ENCODE results near the gene COL5A3.
A peak's percentile ranks its signal among the peaks of the same experiment; 100 is the strongest.

The COL5A3 gene

GRCh38 chr19:10011974-10012373 is 1.7 kb upstream of the COL5A3 start:
- FAIRE-seq (no peak), DNase-seq (ENCODE audit: insufficient read length, low spot score) (no peak)

- DNase-seq (ENCODE audit: insufficient read length, low spot score): no peak
- FAIRE-seq: no peak
These were observed 635 bp upstream of the COL5A3 start for GRCh38 chr19:10010939-10011338.

DNA sequence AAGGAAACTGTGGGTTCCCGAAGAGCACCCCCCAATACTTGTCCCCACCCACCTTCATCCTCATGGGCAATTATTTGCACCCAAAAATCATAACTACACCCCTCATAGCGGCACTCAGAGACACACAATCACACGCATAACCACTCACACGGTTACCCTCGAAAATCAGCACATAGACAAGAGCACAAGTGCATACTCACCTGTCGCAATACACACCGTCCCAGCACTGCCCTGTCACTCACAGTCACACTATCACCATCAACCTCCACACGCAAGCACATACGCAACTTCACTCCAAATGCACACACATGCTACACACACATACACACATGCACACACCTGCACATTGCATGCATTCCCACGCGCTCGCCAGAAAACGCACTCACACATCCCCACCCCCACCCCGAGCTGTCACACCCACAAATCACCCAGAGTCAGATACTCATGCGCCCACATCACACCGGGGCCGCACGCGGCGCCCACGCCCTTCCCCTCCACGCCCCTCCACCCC is 535 bp downstream of the COL5A3 start:
- FAIRE-seq (no peak), DNase-seq (ENCODE audit: insufficient read length, low spot score) (no peak)

- DNase-seq (ENCODE audit: insufficient read length, low spot score) (no peak), FAIRE-seq (no peak)
These were observed 2.0 kb downstream of the COL5A3 start for GRCh38 chr19:10008184-10008765.

DNA sequence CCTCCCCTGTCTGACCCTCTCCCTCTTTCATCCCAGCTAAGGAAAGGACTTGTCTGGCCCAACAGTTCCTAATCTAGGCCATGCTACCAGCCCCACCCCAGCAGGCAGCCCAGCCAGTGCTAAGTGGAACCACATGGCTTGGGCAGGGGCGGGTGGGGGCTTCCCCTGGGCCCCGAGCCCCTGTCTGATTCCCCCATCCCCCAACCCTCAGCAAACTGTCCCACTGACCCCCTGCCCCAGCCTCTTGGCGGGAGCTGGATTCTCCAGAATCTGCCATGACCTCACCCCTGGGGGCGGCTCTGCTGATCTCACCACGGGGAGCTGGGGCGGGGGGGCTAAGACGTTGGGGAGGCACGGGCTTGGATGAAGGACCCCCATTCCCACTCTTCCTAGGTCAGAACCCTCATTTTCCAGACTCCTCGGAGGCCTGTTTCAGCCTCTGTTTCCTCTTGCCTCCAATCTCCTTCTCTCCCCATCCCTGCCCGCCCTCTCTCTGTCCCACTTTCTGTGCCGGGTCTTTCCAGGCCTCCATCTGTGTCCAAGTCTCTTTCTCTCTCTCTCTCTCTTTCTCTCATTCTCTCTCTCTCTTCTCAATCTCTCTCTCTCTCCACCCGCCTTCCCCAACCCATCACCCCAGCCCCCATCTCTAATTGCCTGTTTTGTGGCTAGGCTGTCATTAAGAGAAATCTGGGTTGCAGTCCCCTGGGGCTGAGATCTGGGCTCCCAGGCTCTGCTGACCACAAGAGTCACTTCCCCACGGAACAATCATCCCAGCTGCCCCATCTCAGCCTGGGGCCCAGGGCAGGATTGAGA is 2.7 kb downstream of the COL5A3 start:
- no peak for DNase-seq (ENCODE audit: insufficient read length, low spot score)
- no peak for FAIRE-seq

- FAIRE-seq (no peak), DNase-seq (ENCODE audit: insufficient read length, low spot score) (no peak)
These were observed 3.5 kb downstream of the COL5A3 start for GRCh38 chr19:10006752-10007323.

- FAIRE-seq (no peak), DNase-seq (ENCODE audit: insufficient read length, low spot score) (no peak)
These were observed 4.0 kb downstream of the COL5A3 start for GRCh38 chr19:10006335-10006708.

- FAIRE-seq (no peak), DNase-seq (ENCODE audit: insufficient read length, low spot score) (no peak)
These were observed 4.5 kb downstream of the COL5A3 start for GRCh38 chr19:10005632-10006334.

DNA sequence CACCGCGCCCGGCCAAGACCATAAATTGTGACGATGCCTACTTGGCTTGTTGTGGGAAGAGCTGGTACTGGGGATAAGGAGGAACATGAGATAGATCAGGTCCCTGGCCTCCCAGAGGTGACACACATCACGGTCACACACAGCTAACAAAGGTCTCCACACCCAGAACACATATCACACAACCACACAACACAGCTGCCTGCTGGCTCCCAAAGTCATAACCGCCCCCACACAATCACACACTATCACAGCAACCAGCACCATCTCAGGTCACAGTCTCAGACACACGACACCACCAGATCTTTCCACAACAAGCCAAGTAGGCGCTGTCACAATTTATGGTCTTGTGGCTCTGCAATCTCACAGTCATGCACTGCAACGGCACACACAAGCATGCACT is 5.7 kb downstream of the COL5A3 start:
- FAIRE-seq (no peak), DNase-seq (ENCODE audit: insufficient read length, low spot score) (no peak)

DNA sequence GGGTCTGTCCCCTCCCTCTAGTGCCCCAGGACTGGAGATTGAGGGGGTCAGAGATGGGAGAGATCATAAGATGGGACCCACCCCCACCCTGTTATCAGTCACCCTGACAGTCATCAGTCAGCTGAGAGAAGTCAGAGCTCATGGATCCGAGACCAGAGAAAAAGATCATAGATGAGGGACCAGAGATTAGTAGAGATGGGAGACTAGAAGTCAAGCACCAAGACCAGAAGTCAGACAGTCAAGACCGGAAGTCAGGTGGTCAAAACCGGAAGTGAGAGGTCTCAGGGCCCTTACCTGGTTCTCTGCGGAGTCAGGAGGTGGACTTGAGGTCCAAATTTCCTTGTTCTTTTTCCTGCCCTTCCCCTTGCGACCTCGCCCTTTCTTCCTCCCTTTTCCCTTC is 7.0 kb downstream of the COL5A3 start:
- DNase-seq (ENCODE audit: insufficient read length, low spot score) (no peak), FAIRE-seq (no peak)

- FAIRE-seq (no peak), DNase-seq (ENCODE audit: insufficient read length, low spot score) (no peak)
These were observed 8.4 kb downstream of the COL5A3 start for GRCh38 chr19:10001899-10002298.

- DNase-seq (ENCODE audit: insufficient read length, low spot score): peak; percentile 82
- FAIRE-seq: no peak
These were observed 10.0 kb downstream of the COL5A3 start for GRCh38 chr19:10000171-10000826.

GRCh38 chr19:9996541-9996940 is 13.8 kb downstream of the COL5A3 start:
- DNase-seq (ENCODE audit: insufficient read length, low spot score): no peak
- FAIRE-seq: no peak

DNA sequence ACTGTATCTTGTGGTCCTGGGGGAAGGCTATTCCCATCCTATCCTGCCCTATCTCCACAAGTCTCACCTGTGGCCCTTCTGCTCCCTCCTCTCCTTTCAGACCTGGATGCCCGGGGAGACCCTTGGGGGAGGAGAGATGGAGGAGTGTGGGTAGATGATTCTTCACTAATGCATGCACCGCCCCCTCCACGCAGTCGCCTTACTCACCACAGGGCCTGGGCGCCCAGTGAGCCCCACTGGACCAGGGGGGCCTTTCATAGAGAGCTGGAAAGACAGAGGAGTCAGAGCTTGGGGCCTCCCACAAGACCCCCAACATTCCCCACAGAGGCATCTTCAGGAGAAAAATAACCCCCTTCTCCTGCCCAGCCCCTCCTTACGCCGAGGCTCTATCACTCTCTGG is 14.3 kb downstream of the COL5A3 start:
- FAIRE-seq (no peak), DNase-seq (ENCODE audit: insufficient read length, low spot score) (no peak)

- FAIRE-seq (no peak), DNase-seq (ENCODE audit: insufficient read length, low spot score) (no peak)
These were observed 15.2 kb downstream of the COL5A3 start for GRCh38 chr19:9995084-9995483.

DNA sequence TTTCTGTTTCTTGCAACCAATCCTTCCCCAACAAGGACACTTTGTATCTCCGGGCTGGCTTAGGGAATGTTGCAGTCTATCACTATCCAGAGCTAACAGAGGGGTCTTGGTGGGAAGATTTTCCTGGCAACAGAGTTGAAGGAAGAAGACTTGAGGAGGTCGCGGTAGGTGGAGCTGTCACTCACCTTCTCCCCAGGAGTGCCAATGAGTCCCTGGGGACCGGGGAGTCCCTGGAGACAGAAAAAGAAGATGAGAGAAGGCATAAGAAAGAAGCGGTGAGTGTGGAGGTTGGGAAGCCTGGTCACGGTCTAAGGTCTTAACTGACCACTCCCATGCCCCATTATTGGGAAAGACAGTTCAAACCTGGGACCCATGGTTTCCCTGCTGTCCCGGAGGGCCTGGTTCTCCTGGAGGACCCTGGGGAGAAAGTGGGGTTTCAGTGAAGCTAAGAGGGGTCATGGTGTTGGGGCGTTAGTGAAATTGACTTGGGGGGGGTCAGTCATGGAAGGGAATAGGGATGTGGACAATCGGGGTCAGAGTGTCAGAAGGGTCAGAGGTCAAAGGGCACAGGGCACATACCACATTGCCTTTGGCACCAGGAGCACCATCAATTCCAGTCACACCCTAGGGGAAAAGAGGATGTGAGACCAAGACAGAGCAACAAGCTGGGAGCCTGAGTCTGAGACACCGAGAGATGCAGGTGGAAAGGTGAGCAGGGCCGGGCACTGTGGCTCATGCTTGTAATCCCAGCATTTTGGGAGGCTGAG is 18.7 kb downstream of the COL5A3 start:
- no peak for FAIRE-seq

DNA sequence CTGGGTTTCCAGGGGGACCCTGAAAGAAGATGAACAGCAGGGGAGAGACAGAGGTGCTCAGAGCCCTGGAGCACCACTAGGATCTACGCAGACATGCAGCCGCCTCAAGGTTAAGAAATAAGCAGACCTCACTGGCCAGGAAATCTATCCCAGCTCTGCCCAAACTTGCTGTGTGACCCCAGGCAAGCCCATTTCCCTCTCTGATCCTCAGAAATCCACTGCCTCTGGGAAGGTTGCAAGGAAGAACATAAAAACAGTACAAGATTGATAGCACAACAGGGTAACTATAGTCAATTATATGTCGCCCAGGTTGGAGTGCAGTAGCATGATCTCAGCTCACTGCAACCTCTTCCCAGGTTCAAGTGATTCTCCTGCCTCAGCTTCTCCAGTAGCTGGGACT is 20.8 kb downstream of the COL5A3 start:
- DNase-seq (ENCODE audit: insufficient read length, low spot score): no peak
- no peak for FAIRE-seq

More for the DNA sequence above, 18.7 kb downstream of the COL5A3 start:
- DNase-seq (ENCODE audit: insufficient read length, low spot score): no peak

DNA sequence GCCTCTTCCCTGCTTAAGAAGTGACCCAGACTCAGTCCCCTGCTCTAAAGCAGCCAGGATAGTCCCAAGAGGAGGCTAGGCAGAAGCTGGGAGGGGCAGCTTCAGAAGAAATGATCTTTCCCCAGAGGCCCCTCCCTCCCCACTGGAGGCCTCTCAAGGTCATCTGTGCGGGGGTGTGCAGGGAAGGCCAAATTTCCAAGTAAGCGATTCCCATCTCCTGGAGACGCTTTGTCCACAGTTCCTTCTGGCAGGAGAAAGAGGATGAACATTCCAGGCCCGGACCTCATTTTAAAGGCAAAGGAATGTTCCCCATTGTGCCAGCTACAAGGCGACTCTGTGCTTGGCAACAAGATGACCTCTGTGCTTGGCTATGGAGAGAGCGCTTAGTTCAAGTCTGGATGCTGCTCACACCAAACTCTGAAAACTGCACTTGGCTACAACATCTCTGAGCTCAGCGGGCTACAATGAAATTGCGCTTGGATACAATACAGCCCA is 23.5 kb downstream of the COL5A3 start:
- FAIRE-seq (no peak), DNase-seq (ENCODE audit: insufficient read length, low spot score) (no peak)

DNA sequence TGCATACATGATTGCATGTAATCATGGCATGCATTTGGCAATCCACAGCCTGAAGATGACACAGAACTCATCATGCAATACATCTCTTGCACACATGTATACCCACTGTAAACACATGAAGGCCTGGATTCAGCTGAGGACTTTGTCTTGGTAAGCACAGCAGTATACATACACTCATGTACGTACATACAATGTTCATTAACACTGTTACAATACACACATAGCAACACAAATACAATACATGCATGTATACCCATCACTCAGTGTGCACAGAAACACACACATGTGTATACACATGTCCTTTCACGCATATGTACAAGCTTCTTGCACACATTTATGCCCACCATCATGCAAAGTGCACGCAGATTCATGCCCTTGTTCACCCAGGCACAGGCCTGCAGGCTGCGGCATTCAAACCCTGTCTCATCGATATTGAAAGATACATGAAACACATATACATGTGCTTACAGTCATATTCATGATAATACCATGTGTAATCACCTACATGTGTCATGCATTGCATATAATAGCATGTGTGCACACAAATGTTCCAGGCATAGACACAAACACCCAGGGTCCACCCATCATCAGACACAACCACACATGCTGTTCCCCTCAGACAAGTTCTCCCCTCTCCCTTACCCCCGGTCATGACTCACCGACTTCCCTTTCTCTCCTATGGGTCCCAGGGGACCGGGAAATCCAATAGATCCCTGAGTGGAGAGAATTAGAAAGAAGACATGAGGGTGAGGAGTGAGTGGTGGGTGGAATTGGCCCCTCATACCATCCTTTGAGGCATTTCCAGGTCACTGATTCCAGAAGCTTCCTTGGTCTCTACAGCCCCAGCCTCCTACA is 28.7 kb downstream of the COL5A3 start:
- no peak for DNase-seq (ENCODE audit: insufficient read length, low spot score)
- FAIRE-seq: no peak

All from GM19239 (cell line).